ENCODE data around the gene KLC4.
"Not testable (repeated sequence)": the region's sequence is repeated elsewhere in the genome, so short reads cannot be mapped to it uniquely, and the experiment has no call there.

The KLC4 gene

DNA sequence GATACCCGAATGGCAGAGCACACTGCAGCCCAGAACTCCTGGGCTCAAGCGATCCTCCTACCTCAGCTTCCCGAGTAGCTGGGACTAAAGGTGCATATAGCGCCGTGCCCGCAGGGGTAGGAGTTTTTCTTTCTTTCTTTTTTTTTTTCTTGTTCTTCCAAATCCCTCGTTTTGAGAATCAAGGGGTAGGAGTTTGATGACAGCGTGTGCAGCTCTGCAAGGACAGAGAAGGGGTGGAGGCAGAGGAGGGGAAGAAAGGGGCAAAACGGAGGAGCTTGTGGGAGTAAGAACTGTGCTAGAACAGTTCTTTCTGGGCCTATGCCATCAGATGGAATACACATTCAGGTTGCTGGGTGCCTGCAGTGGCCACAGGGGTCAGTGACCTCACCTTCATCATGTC lies 22.7 kb upstream of the KLC4 start:
- DNase-seq (ENCODE audit: low read depth) = no peak

DNA sequence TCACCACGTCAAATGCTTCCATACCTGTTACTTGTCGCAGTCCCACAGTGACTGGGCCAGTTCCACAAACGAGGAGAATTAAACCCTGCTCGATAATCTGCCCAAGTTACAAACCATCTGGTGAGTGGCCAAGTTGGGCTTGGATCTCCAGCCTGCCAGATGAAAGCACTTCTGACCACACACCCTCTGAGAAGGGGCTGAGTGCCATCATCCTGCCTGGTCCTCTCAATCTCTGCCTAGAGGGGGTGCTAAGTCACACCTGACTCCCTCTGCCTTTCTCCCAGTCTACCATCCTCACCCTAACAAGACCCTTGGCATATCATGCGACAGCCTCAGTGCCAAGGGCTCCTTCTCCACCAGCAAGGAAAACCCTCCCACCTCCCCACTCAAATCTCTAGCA lies 22.2 kb upstream of the KLC4 start:
- DNase-seq (ENCODE audit: low read depth) = no peak

DNA sequence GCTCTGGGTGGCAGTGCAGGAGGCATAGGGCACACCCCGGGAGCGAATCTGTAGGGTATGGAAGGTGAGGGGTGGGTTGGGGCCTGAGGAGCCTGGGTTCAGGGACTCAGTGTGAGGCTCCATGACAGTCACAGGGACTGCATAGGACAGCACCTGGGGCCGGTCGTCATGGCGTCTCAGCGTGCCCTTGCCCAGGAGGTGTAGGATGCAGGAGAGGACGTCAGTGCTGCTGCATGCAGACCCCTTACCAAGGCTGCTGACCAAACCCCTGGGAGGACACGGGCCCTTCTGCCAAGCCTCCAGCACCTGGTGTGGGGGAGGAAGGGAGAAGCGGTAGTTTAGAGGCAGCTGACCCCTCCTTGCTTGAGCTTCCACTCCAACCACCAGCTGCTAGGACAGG lies 21.7 kb upstream of the KLC4 start:
- DNase-seq (ENCODE audit: low read depth) = no peak

DNA sequence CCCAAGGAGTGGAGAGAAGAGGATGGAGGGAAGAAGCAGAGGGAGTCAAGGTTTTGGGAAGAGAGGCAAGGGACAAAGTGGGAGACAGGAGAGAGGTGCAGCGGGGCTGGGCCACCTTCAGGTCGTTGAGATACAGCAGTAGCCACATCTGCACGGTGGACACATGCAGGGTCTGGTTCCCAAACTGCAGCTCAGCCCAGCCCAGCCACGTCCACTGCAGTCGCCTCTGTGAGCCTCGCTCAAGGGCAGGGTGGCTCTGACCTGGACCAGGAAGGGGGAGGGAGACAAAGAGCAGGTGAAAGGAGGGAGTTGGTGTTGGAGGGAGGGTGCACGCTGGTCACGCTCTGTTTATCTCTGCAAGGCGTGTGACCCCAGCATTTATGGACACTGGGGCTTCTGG lies 20.7 kb upstream of the KLC4 start:
- no peak for DNase-seq (ENCODE audit: low read depth)

DNA sequence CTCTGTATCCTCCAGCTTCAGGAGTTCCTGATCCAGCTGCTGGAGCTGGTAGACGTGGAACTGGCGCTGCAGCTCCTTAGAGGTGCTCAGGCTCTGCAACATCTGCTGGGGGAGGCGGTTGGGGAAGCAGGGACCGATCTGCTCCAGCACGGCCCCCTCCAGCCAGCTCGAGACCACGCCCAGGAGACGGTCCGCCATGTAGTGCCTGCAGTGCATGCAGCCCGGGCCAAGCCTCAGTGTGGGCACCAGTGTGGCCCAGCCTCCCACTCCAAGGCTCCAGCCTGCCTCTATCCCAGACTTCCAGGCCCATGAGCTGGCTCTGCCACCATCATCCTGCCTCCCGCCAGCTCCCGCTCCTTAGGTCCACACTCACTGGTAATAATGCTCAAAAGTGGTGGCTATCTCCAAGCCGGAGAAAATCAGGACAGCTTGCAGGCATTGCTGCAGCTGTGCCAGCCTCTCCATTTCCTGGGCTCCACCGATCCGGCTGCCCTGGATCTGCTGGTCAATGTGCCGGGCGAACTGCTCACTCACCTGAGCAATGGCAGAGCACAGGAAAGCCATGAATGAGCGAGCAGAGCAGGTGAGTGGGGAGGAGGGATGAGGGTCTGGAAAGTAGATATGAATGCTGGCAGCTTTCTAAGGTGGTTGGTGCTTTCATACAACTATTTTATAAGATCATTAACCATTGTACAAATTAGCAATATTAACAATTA lies 18.7 kb upstream of the KLC4 start:
- DNase-seq (ENCODE audit: low read depth) = no peak

DNA sequence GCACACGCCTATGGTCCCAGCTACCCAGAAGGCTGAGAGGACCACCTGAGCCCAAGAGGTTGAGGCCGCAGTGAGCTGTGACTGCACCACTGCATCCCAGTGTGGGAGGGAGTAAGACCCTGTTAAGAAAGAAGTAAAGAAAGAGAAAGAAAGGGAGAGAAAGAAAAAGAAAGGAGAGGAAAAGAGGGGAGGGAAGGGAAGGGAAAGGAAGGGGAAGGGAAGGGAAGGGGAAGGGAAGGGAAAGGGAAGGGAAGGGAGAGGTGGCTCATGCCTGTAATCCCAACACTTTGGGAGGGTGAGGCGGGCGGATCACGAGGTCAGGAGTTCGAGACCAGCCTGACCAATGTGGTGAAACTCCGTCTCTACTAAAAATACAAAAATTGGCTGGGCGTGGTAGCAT lies 18.0 kb upstream of the KLC4 start:
- DNase-seq (ENCODE audit: low read depth) = not testable (repeated sequence)

DNA sequence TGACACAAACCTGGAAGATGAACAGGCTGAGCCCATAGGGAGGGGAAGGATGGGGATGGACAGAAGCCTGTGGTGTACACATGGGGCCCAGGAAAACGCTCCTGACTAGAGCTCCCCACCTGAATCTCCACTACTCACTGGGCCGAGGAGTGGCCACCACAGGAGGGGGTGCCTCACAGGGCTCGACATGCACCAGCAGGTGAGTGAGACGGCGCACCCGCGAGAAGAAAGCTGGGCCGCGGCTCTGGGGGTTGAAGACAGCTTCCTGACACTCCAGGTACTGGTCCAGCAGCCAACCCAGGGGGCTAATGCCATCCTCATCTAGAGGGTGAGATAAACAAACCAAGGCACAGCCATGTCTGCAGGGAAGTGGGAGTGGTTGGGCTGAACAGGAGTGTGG lies 16.1 kb upstream of the KLC4 start:
- DNase-seq (ENCODE audit: low read depth) = no peak

DNA sequence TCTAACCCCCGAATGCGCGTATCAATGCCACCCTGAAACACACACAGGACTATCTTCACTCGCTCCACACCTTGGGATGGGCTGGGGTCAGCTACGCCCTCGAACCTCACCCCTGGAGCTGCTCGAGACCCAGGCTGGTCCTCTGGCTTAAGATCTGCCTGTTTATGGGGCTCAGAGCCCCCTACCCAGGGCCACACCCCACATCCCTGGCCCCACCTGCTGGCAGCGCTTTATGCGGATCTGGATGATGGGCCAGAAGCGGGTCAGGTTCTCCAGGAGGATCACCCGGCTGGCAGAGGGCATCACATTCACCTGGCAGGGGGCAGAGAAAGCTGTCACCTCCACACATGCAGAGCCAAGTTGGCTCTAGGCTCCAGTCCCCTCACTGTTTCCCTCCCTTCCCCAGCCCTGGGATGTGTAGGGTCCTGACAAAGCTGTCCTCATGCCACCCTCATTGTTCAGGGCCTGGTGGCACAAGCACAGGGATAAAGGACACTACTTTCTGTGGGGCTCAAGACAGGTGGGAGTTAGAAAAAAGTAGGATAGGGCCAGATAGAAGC lies 14.0 kb upstream of the KLC4 start:
- DNase-seq (ENCODE audit: low read depth) = no peak

DNA sequence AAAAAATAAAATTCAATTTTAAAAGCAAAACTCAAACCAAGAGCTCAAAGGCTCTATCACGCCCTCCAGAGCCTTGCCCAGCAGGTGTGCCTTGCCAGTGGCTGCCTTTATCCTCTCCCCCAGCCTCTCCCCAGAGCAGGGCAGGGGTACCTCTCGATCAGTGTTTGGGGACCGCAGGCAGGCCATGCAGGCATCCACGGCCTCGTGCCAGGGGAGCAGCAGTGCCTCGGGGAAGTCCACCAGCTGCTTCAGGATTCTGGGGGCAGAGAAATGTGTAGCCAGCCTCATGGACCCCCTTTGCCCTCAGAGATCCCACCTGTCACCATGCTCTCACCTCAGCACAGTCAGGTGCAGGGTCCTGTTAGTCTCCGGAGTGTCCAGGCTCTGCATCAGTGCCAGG lies 11.4 kb upstream of the KLC4 start:
- no peak for DNase-seq (ENCODE audit: low read depth)

DNA sequence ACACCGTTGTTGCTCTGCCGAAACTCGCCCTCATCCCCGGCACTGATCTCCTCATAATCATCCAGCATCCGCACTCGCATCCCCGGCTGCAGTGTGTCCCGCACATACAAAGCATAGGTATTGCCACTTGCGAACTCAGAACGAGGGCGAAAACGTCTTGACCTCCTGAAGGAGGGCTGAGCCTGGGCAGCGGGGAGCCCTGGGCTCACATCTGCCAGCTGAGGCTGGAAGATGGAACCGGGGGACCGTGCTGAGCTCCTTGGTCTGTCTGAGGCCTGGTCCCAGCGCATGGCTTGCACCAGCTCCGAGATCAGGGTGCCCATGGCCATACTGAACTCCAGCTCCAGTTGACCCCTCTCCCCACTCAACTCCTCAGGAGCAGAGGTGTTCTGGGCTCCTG lies 8.4 kb upstream of the KLC4 start:
- no peak for DNase-seq (ENCODE audit: low read depth)

DNA sequence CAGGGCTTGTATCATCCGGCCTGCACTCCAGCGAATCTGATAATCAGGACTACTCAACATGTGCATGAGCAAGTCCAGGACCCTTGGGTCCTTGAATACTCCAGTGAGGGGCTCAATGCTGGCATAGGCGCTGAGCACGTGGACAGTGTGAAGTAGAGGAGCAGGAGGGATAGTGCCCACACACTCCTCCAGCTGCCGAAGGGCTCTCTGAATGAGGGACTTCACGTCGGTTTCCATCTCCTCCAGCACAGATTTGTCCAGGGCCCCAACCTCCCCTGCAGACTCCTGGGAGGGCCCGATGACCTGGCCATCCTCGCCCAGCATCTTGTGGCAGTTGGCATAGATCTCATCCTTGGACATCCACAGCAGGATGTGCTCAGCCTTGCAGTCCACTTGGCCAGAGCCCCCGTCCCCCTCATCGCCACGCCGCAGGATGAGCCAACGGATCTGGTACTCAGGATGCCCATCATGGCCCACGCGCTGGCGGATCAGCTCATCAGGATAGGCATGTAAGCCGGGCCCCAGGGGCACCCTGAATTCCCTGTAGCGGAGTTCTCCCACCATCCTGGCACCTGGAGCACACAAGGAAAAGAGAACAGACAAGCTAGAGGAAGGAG lies 7.1 kb upstream of the KLC4 start:
- no peak for DNase-seq (ENCODE audit: low read depth)

DNA sequence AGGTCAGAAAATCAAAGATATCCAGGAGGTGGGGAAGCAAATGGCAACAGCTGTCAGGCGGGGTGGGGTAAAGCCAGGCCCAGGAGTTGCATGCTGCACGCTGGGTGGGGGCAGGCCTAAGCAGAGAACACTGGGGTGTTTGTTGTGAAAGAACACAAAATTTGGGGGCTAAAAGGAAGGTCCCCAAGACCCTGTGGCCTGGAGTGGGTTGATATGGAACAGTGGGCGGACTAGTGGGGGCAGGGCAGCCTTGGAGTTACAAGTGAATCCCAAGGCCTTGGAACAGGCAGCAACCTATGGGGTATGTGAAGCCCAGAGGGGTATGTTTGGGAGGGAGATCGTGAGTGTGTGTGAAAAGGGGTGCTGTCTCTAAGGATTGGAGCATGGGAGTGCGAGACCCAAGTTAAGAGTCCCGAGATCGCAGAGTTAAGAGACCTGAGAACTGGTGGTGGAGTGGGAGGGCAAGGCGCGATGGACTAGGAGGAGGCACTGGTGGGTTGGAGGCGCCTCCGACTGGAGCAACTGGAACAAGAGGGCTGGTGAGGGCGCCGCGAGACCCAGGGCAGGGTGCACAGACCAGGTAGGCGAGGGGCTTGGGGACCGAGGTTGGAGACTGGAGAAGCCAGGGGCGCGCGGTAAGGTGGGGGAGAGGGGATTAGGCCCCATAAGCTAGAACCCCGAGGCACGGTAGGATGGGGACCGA lies 6.4 kb upstream of the KLC4 start:
- no peak for DNase-seq (ENCODE audit: low read depth)

DNA sequence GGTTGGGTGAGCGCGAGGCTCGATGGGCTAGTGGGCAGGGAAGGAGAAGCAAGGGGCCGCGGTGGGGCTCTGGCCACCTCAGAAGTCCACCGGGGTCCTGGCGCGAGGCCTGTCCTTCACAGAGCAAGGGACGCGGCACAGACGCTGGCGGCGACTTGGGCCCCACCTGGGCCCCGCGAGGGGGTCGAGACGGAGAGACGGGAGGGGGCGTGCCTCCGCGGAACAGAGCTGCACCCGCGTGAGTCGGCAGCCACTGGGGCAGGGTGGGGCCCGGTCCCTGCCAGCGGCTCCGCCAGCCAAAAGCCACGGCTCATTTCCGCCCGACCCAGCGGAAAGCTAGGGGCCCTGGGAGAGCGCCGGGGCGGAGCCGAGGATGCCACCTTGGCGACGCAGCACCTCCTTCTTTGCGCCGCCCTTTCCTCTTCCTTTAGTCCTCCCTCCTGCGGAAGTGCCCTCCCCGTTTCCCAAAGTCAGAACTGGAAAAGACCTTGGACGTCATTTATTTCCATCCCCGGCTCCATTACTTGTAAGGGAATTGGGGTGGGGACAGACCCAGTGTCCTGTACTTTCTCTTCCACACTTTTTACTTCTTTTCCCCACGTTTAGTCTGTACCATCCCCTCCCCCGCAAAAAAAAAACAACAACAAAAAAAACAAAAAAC lies 5.8 kb upstream of the KLC4 start, which contains the start of gene CUL7:
Gene CUL7, minus strand, starts transcription at position 307 of the 661 bp plus-strand sequence. CDS start 1,063 bp downstream, outside the sequence.
- DNase-seq (ENCODE audit: low read depth) = peak; percentile 86

DNA sequence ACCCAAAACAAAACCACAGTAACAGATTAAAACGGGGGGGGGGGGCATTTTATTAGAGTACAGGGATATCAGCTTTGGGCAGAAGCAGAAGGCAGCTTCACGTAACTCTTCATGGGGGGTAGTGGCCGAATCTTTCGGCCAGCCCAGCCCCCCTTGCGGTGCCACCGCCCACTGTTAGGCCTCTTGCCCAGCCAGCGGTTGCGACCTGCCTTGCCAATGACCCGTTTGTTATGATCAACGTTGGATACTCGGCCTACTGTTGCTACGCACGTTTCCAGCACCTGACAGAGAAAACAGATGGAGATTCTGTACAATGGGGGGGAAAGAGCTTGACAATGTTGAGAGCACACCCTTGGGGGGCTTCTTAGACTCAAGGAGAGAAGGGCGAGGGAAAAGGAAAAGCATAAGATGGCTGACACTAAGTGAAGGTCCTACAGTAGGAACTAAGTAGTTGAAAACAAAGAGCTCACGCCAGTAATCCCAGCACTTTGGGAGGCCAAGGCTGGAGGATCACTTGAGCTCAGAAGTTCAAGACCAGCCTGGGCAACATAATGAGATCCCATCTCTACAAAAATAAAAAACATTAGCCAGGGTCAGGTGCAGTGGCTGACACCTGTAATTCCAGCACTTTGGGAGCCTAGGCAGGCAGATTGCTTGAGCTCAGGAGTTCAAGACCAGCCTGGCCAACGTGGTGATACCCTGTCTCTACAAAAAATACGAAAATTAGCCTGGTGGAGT lies 5.1 kb upstream of the KLC4 start:
- DNase-seq (ENCODE audit: low read depth) = no peak

DNA sequence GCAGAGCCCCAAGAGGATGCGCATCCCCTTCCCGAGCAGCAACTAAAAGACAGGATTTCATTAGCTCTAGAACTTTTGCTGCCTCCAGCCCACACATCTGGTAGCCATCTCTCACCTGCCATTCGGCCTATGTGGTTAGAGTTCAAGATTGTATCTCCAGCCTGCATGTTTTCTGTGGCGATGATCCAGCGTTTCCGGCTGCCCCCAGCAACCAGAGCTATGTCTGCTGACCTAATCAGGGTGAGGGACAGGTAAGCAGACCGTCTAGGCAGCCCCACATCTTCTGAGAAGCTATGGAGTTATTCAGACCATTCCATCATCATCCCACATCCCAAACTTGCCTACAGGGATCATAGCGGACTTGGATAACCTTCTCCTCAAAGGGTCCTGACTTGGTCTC lies 3.5 kb upstream of the KLC4 start:
- DNase-seq (ENCODE audit: low read depth) = no peak

DNA sequence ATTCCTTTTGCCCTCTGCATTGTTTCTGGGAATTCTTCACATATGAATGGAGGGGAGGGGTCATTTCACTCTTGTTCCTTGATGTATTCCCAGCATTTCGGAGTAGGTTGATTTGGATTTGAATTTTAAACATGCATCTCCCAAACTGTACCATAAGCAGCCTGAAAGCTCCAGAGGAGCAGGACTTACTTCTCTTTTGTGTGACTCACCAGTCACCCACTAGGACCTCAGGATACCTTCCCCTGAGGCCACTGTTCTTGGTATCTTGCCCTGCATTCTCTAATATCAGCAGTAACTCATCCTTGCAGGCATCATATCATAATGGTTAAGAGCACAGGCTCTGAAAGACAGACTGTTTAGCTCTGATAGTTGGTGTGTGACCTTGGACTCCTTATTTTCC lies 900 bp upstream of the KLC4 start:
- no peak for DNase-seq (ENCODE audit: low read depth)

DNA sequence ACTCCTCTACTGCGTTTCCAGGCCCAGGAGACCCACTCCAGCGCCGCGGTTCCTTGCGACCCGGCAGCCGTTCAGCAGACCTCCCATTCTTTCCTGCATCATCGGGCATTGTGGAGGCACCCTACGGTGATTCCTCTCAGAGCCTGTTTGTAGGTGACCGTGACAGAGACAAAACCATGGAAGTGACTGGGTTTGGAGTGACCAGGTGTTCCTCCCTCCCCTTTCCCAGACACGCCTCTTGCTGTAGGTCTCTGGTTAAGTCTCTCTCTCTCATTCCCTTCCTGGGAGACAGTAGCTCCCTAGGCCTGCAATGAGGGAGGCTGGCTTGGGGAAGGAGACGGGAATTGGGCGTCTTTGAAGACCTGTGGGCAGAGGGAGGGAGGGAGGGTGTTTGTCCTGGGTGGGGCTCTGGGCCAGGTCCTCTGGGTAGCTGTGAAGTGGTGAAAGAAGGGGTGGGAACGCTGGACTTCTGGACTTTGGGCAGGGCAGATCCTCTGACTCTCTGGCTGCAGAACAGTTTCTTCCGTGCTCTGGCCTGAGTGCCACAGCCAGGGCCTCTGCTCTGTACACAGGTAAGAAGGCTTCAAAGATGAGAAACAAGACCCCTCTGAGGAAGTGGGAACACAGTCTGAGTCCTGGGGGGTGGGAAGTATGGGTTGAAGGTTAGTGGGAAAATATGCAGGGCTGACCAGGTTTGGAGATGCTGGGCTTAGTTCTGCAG lies 763 bp downstream of the KLC4 start:
- DNase-seq (ENCODE audit: low read depth) = no peak

DNA sequence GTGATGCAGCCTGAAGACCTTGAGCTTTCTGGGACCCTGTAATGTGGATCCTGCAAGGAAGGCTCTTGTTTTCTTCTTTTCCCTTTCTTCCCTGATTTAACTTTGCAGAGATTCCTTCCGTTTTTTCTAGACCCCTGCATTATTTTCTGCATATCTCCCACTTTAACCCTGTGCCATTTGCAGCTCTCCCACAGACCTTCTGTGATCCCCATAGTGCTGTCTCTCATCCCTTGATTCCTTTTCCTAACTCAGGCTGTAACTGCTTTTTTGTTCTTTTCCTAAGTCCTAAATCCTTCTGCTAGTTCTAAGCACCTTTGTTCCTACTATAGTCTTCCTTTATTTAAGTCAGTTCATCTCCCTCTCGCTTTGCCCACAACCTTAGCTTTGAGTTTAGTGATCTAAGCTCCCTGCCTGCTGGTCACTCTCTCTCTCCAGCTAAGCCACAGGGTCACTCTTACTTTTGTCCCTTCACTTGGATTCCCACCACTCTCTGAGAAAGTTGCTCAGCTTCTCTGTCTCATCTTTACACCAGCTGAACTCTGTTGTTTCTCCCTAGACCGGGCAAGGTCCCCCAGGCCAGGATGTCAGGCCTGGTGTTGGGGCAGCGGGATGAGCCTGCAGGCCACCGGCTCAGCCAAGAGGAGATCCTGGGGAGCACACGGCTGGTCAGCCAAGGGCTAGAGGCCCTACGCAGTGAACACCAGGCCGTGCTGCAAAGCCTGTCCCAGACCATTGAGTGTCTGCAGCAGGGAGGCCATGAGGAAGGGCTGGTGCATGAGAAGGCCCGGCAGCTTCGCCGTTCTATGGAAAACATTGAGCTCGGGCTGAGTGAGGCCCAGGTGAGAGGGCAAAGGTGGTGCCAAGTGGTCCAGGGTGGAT lies 1.6 kb downstream of the KLC4 start:
- DNase-seq (ENCODE audit: low read depth) = no peak

DNA sequence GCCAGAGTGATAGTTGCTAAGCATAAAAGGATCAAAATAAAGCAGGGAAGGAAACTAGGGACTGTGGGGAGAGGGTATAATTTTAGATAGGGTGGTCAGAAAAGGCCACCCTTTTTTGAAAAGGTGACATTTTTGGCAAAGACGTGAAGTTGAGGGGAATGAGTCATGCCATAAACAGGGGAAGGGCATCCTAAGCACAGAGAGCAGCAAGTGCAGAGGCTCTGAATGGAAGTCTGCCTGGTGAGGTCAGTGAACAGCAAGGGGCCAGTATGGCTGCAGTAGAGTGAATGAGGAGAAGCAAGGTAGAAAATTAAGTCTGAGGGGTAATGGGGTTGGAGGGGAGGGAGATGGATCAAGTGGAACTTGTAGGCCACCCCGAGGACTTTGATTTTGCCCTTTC lies 2.4 kb downstream of the KLC4 start:
- no peak for DNase-seq (ENCODE audit: low read depth)

DNA sequence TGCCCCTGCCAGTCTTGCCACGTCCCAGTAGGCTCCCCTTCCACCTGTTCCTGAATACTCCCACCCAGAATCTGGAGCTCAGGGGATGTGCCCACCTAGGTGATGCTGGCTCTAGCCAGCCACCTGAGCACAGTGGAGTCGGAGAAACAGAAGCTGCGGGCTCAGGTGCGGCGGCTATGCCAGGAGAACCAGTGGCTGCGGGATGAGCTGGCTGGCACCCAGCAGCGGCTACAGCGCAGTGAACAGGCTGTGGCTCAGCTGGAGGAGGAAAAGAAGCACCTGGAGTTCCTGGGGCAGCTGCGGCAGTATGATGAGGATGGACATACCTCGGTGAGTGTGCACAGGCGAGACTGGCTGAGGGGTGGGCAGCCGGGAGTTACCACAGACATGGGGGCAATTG lies 3.4 kb downstream of the KLC4 start:
- DNase-seq (ENCODE audit: low read depth) = no peak

Data from HS-27A (cell line).